Cardiac septum (tissue), 1 donor: Measurements from ENCODE around the gene OR52N5. TPM values are rescaled to one million over a fixed set of nuclear protein-coding genes. Genes with fewer than 3 reads are reported as not detected.

ENCODE experiments used
- DNase-seq: peaks from one replicate; pipeline ENCODE4 v3.0.0-alpha.2; 2020; ENCODE audit warnings: low spot score
- intact Hi-C: fragments of 100-400 bp; cut with DNase I; formaldehyde crosslinking; loops from one replicate; pipeline ENCODE4 v1.14.0; 2022
- long read RNA-seq: library from polyadenylated mRNA; unstranded; transcript quantifications from one replicate; pipeline ENCODE4 v2.0.0, GENCODE V29; 2021
- total RNA-seq: library from RNA; stranded (reverse); fragmentation: NEBNext Ultra II Directional; extraction: Animal tissue kit (Norgen Biotek cat#: 25700); gene quantifications from one replicate; pipeline ENCODE4 v1.2.1, GENCODE V29; 2021
- donor health status: DM: no; HTN: no; CAD: no.

OR52N5 gene
- total RNA-seq = not detected
- long read RNA-seq = 0 reads

DNA sequence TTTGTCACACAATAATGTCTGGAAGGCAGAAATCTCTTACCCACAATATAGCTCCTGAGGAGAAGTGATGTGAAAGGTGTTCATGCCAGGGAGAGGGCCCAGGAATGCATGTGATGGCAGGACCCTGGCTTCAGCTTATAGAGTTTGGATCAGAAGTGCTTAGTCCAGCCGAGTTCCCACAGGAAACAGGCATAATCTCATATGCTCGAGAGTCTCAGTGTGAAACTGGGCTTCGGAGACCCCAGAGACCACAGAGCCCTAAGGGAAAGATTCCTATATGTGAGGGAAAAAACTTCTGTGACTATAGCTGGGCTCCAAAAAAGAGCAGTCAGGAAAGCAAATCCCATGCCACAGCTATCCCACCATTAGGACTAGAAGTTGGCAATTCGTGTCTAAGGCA lies at the start of gene OR52N5:
TSS of gene OR52N5 (minus strand) at position 101 of the 400 bp plus-strand sequence. CDS start 4,721 bp downstream, outside the sequence.
- no peak for DNase-seq
- intact Hi-C loops = no loop called here

DNA sequence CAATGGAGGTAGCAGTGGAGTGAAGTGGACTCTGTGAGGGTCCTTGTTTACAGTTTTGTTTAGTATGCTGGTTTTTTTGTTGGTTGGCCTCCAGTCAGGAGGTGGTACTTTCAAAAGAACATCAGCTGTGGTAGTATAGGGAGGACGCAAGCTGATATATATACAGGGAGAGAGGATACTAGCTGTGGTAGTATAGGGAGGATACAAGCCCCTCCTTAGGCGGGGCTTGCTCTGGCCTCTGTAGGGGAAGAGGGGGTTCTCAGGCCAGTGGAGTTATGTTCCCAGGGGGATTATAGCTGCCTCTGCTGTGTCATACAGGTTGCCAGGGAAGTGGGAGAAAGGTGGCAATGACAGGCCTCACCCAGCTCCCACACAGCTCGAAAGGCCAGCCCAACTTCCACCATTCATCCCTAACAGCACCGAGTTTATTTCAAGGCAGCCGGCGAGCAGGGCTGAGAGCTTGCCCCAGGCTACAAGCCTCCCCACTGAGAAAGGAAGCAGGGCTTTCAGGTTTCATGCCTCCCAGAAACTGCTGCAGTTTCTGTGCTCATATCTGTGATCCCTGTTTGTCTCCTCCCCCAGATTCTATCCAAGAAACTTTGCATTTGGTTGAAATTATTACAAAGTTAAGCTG lies 48.2 kb upstream of the OR52N5 start:
- DNase-seq = no peak
- intact Hi-C loops = no loop called here

DNA sequence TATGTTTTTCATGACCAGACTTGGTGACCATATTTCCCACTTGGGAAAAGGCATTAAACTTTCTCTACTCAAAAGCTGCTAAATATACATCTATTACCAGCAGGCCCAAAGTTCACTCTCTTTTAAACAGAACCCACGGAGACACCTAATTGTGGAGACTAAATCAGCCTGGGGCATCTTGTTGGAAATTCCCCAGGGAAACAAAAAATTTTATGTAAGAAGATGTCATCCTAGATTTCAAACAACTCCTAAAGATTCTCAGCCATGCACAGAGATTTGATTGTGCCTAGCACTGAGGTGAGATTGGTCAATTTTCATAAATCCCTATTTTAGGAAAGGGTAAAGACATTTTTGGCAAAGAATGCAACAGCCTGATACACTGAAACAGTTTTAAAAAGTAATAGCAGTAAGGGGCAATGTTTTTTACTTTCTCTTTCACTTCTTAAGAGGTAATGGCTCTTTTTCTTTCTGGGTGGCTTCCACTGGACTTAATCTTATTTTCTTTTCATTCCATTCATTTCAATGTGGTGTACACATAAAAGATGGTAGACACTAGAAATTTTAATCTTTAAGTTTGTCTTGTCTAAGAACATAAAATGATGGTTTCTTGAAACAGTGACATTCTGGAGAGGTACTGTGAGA lies 35.2 kb upstream of the OR52N5 start:
- no peak for DNase-seq
- intact Hi-C loops = no loop called here

DNA sequence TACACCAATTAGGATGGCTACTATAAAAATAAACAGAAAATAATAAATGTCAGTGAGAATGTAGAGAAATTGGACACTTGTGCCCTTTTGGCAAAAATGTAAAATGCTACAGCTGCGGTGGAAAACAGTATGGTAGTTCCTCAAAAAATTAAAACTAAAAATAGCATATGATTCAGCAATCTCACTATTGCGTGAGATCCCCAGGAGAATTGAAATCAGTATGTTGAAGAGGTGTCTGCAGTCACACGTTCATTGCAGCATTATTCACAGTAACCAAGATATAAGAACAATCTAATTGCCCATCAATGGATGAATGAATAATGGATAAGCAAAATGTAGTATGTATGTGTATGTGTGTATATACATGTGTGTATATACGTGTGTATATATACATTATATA lies 32.4 kb upstream of the OR52N5 start:
- DNase-seq = no peak
- intact Hi-C loops = no loop called here

DNA sequence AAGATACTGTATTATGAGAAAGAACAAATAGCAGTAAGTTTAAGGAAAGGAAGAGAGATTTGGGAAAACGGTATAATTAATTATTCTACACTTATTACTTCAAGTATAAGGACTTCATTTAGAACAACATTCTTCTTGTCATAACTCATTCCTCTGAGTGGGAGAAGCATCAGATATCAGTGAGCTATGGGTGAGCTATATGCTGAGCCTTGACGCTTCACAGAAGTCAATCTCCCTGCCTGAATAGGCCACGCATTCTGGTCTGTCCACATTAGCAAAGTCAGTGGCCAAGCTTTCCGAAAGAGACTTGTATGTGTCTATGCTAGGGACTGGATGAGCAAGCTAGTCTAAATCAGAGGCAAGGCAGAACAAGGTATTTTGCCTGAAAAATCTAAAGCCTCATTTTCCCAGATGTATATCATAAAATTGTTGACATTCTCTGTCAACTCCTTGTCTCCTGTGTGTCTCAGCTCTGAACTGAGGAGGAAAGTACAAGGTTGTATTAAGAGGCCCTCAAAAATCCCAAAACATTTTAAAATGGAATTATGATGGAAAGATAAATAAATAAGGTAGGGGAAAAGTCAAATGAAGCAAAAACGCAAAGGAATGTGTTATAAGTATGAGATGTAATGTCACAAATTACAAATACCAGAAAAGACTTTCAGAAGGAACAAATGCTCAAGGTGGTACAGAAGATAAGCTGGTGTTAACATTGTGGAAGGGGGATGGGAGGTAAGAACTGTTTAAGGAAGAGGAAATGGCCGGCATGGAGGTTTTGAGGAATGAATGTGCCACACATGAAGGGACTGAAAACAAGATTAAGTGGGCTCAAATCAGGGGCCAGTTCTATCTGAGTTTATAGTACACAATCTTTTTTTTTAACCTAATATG lies 27.0 kb upstream of the OR52N5 start:
- intact Hi-C loops = loop anchor here (5.0 kb wide), 2 partner anchors 208 to 333 kb away; no protein-coding TSS in a partner anchor
- no peak for DNase-seq

DNA sequence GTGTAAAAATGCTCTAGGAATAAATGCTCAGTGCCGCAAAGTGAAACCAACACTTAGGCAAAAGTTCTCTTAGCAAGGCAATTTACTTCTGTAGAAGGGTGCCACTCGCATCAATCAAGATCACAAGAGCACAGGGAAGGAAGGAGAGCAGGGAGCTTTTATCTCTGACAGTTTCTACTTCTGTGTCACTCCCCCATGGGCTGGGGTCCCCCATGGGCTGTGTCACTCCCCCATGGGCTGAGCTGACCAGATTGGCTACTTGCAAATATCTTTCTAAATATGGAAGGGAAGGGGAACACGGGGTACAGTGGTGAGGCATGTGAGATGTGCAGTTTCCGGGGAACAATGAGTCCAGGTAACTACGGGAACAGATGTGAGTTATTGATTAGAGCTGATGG lies 26.0 kb upstream of the OR52N5 start:
- intact Hi-C loops = loop anchor here (5.0 kb wide), 2 partner anchors 207 to 332 kb away; no protein-coding TSS in a partner anchor
- DNase-seq = no peak

DNA sequence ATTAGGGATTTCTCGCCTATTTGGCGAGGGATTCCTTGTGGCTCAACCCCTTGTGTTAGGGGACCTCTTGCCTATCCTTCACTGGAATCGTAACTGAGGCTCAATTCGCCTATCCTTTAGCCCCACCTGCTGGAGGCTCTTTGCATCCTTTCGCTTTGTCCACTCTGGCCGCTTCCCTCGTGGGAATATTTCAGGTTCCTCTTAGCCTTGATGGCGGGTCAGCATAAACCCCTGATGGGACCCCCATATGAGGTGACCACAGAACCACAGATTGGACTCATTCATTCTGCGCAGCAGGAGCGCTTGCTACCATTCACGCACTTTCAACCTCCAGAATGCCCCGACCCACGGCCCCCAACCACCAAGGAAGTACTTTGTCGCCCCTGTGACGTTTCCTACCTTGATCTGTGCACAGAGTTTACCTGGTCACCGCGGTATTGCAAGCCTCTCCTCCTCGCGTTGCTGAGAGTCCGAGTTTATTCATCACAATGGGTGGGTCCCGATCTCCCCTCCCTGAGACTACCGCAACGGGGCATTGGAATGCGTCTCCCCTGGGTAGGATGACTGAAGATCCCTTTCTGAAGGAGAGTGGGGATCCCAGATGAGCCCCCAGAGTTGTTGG lies 25.5 kb upstream of the OR52N5 start, which contains the start of gene OR52N2:
TSS of gene OR52N2 (plus strand) at position 425 of the 622 bp plus-strand sequence. CDS start 11,412 bp downstream, outside the sequence.
- peak; percentile 84 for DNase-seq
- intact Hi-C loops = loop anchor here (5.0 kb wide), 2 partner anchors 206 to 331 kb away; no protein-coding TSS in a partner anchor

DNA sequence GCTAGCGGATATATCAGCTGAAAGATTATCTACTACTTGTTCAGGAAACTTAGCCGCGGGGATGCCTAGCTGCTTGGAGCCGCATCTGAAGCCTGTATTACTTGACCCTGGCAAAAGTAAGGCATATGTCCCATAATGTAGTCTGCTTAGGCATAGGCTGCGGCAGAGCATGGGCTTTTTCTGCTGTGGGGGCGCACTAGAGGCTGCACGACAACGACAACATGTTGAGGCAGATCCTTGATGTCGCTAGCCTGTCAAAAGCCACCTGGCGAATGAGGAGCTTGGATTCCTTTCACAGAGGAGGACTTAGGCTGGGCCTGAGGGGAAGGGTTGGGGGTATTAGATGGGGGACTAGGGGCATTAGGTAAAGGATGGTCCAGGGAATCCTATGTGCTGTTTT lies 24.4 kb upstream of the OR52N5 start:
- intact Hi-C loops = loop anchor here (5.0 kb wide), 2 partner anchors 205 to 330 kb away; no protein-coding TSS in a partner anchor

DNA sequence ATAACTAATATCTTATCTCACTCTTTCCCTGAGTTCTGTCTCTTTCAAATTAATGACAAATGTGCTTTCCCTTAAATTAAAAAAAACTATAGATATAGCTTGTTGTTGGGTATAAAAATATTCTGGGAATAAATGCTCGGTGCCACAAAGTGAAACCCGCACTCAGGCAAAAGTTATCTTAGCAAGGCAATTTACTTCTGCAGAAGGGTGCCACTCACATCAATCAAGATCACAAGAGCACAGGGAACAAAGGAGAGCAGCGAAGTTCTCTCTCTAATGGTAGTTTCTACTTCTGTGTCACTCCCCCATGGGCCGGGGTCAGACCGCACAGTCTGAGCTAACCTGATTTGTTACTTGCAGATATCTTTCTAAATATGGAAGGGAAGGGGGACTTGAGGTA lies 20.8 kb upstream of the OR52N5 start:
- intact Hi-C loops = no loop called here
- DNase-seq = no peak

More for the DNA sequence above, 24.4 kb upstream of the OR52N5 start:
- no peak for DNase-seq

DNA sequence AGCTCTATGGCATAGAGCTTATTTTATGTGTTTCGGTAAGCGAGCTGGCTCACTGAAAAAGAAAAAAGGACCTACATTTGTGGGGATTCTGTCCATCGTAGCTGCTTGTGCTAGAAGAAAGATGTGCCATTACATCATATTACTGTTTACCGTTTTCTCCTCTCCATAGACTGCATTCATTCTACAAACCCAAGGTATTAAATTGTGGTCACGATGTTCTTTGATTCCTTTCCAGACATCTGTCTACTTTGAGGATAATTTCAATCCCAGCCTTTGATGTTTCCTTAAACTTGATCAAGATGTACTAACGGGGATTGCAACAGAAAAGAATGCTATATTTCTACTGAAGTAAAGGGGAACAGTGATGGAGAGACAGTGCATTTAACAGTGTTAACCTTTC lies 13.4 kb upstream of the OR52N5 start:
- DNase-seq = no peak
- intact Hi-C loops = no loop called here

DNA sequence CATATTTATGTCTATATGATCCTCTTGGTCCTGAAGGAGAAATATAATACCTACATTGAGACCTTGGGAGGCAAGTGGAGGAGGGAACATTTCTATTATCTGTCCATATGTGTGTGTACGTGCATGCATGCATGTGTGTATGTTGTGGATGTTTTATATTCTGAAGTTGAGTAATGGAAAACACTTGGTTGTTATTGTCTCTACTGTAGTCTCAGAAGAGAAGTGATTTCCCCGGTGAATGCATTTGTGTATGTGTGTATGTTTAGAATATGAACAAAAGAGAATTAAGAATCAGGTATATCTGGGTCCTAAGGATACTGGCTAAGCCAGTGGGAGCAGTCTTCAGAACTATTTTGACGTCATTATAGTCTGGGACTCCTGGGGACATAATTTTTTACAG lies 8.0 kb upstream of the OR52N5 start, which contains the start of gene OR52N1:
TSS of gene OR52N1 (minus strand) at position 101 of the 400 bp plus-strand sequence. CDS start 2,449 bp downstream, outside the sequence.
- intact Hi-C loops = no loop called here

DNA sequence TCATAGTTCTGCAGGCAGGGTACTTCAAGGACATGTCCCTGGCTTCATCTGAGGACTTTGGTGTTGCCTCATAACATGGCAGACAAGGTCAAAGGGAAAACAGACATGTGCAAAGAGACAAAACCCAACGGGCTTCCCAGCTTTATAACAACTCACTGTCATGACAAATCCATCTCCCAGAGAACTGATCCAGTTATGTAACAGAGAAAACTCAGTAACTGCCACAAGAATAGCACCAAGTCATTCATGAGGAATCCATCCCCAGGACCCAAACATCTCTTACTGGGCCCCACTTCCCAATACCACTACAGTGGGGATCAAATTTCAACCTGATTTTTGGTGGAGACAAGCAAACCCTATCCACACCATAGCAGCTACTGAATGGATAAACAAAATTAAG lies 16.1 kb downstream of the OR52N5 start:
- intact Hi-C loops = no loop called here
- no peak for DNase-seq

More for the DNA sequence above, 8.0 kb upstream of the OR52N5 start, which contains the start of gene OR52N1:
- no peak for DNase-seq

DNA sequence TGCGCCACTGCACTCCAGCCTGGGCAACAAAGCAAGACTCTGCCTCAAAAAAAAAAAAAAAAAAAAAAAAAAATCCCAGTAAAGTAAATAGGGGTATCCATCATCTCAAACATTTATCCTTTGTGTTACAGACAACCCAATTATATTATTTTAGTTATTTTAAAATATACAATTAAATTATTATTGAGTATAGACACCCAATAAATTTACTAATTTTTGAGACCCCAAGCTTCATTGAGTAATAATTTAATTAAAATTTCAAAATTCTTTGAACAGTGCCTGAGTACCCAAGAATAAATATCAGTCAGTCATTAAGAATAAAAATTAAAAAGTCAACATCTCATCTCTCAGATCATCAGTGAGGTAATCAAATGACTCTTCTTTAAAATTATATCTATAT lies 29.2 kb downstream of the OR52N5 start, which contains the start of gene OR52N4:
TSS of gene OR52N4 (plus strand) at position 301 of the 400 bp plus-strand sequence. CDS start 498 bp downstream, outside the sequence.
- intact Hi-C loops = no loop called here
- no peak for DNase-seq

DNA sequence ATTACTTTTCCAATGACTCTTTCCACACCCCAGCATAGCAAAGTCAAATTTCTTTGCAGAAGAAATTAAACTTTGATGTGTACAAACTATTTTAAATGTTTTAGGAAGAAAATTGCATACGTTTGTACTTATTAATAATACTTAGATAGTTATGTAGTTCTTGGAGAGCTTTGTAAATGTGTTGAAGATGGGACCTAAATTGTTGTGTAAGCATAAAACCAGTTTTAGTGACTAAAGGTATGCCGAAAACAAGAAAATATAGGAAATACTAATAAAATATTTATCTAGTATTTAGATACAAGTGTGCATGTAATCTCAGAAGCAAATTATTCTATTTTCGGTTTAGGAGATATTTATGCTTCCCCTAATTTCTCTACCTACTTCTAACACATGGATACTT lies 33.3 kb downstream of the OR52N5 start:
- no peak for DNase-seq
- intact Hi-C loops = no loop called here

DNA sequence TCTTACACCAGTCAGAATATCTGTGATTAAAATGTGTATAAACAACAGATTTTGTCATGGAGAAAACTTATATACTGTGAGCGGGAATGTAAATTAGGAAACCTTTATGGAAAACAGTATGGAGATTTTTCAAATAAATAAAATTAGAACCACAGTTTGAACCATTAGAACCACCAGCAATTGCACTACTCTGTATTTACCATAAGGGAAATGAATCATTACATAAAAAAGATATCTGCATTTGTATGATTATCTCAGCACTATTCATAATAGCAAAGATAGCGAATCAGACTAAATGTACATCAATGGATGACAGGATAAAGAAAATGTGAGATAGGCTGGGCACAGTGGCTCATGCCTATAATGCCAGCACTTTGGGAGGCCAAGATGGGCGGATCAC lies 36.5 kb downstream of the OR52N5 start:
- no peak for DNase-seq
- intact Hi-C loops = no loop called here

DNA sequence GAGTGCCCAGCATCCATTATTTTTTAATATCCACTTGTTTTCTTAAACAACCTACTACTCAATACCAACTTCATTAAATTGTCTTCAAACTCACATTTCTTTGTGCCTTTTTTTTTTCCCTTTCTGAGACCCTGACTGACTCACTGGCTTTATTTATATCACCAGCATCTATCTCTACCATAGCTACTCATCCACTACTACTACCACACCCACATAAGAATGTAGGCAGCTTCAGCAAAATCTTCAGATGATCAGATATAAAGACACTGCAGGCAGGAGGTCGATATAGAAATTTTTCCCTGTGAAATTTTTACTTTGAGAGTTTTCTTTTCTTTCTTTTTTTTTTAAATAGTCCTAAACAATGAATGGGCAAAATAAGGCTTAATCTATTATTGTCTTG lies 44.7 kb downstream of the OR52N5 start:
- no peak for DNase-seq
- intact Hi-C loops = no loop called here

DNA sequence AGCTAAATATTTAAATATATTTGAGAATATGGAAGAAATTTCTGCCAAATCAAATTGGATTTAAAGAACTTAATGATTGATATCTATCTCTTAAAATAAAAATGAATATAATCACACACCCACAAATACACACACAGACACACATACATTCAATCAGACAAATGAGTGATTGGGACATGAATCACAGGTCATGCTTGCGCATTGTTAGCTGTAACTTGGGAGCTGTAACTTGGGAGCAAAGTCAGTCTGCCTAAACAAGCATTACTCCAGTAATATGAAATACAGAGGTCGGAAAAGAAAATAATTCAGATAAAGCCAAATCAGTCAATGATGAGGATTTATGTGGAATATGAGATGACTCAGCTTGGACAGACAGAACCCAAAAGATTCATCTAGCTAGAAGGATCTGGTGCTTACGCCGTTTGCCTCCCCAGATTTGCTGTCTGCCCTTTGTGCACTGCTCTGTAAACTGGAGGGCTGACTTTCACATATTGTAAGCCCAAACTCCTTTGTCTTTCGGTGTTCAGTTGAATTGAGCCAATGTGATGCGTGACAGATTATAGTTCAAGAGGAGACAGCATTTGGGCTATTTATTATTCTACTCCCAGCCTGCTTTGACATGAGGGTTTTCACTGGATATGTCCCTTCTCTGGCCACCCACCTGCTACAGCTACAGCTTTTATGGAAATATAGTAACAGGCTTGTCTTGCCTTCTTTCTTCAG lies 45.3 kb downstream of the OR52N5 start:
- DNase-seq = no peak

DNA sequence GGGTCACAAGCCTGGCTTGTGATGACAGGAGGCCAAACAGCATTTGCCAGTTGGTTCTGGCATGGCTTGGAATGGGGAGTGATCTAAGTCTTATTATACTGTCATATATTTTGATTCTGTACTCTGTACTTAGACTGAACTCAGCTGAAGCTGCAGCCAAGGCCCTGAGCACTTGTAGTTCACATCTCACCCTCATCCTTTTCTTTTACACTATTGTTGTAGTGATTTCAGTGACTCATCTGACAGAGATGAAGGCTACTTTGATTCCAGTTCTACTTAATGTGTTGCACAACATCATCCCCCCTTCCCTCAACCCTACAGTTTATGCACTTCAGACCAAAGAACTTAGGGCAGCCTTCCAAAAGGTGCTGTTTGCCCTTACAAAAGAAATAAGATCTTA lies 46.1 kb downstream of the OR52N5 start:
- no peak for DNase-seq
- intact Hi-C loops = no loop called here

More for the DNA sequence above, 45.3 kb downstream of the OR52N5 start:
- intact Hi-C loops = no loop called here

DNA sequence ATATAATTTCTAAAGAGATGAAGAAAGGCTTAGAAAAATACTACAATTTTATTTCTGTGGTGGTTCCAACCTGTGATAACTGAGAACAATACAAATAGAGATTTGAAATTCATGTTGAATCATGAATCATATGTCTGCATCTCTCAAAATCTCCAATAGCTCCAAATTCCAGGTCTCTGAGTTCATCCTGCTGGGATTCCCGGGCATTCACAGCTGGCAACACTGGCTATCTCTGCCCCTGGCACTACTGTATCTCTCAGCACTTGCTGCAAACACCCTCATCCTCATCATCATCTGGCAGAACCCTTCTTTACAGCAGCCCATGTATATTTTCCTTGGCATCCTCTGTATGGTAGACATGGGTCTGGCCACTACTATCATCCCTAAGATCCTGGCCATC lies 46.8 kb downstream of the OR52N5 start, which contains the start of gene OR56B1:
TSS of gene OR56B1 (plus strand) at position 53 of the 400 bp plus-strand sequence. CDS start at position 122, 69 bp downstream.
- DNase-seq = no peak
- intact Hi-C loops = no loop called here
